ENCODE data around the gene ITGB4. TPM values are rescaled to one million over a fixed set of nuclear protein-coding genes. Genes with fewer than 3 reads are reported as not detected.
A peak's percentile ranks its signal among the peaks of the same experiment; 100 is the strongest.

The ITGB4 gene
- 2.7 TPM for total RNA-seq

DNA sequence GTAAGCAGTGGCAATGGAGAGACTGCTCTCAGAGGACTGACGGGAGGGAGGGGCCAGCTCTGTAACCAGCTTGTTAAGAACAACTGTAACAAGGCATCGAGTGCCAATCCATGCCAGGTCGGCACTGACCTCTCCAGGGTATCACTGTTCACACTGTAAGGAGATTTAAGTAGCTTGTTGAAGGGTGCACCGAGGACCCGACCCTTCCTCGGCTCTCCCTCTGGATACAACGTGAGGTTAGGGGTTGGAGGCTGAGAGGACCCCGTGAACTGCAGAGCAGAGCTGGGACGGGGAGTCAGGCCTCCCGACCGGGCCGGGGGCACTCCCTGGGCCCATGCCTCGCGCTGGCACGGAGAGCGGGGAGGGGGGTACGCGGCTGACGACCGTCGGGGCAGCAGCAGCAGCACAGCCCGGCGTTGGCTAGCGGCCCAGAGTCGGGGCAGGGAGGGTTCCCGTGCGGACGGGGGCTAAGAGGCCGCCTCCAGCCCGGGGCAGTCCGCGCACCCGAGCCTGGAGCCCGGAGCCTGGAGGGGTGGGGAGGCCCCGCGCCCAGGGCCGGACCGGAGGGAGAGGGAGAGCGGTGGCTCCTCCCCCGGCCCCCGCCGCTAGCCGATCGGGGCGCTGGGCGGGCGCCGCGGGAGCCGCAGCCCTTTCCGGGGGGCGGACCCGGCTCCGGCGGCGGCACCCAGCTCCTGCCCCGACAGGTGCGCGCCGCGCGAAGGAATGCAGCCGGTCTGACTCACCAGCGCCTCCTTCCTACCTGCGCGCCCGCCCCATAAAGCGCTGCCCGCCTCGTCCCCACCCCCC, at the start of gene ITGB4:
ITGB4 (plus strand) TSS at position 804 of the 807 bp plus-strand sequence. CDS start 3,245 bp downstream, outside the sequence.
- no peak for DNase-seq

- no peak for DNase-seq
These were observed 49.2 kb upstream of the ITGB4 start for GRCh38 chr17:75672011-75672410.

DNA sequence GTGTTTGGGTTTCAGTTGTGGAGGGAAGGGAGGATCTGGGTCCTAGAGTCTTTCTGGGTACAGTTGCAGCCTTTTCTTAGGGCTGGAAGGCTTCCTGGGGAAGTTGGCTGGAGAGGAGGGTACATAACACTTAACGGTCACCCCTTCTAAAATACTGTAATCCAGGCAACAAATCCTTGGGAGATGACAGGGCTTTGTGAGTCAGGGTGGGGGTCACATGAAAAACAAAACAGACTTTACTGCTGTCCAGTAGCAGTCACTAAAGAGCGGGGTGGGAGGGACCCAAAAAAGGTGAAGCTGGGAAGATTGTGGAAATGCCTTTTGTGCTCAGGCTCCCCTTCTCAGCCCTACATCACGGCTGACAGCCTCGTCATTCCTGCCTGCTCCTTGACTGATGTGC, 47.8 kb upstream of the ITGB4 start:
- DNase-seq = no peak

DNA sequence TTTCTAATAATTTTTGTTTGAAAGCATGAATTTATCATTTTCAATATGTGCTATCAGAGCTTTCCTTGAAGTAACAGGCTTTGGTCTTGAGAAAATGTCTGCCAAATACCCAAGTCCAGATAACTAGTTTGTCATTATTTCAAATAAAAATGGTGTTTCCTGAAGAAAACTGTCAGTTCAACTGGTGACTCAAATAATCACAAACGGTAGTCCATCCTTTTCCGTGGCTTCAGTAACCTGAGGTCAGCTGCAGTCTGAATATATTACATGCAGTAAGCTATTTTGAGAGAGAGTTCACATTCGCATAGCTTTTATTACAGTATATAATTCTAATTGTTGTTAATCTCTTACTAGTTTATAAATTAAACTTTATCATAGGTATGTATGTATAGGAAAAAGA, 44.8 kb upstream of the ITGB4 start:
- no peak for DNase-seq

- DNase-seq = no peak
These were observed 41.5 kb upstream of the ITGB4 start for GRCh38 chr17:75679706-75680211.

GRCh38 chr17:75680431-75680830, 40.8 kb upstream of the ITGB4 start:
- no peak for DNase-seq

- DNase-seq = no peak
These were observed 40.0 kb upstream of the ITGB4 start for GRCh38 chr17:75681289-75681688.

- no peak for DNase-seq
These were observed 37.7 kb upstream of the ITGB4 start for GRCh38 chr17:75683583-75683982.

DNA sequence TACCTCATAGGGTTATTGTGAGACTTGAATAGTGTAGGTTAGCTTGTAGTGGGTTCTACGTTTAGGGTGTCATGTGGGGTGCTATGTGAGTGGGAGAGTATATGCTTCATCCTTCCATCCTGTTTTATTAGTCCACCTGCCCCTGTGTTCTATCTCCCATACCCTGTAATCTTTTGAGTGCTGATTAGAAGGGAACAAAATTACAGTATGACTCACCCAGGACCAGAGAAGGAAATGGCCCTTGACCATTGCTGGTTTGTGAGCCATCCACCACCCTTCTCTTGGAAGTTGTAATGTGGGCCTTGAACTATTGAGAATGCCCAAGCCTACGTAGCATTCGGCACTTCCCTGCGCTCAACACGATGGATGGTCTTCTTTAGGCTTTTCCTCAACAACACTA, 37.0 kb upstream of the ITGB4 start:
- no peak for DNase-seq

DNA sequence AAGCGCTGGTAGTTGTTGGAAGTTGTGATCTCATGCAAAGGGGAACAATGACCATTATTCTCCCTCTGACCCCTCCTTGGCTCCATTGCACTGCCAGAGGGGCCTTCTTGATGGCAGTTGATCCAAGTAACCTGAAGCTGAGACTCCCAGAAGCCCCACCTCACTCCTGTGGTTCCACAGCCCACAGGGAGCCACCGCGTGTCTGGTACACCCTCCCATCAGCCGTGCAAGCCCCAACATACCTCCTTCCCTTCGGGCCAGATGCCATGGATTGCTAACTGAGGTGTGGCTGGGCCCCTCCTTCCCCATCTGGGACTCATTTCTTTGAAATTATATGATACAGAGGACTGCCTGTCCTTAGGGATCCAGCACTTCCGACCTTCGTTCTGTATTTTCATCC, 36.3 kb upstream of the ITGB4 start:
- no peak for DNase-seq

DNA sequence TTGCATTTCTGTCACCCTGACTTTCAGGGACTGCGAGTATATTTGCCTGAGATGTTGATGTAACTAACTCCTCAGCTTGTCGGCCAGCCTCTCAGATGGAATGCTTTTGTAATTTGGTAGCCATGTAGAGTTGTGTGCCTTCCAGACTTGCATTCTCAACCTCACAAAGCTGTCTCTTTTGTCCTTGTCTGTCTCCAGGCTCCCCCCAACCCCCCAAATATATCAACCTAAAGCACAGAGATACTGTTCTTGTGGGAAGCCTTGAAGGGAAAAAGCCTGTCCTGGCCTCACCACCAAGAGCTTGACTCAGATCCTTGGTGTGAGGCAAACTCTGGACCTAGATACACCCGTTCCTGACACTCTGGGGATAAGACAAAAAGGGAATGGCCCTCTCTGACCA, 35.8 kb upstream of the ITGB4 start:
- DNase-seq = no peak

DNA sequence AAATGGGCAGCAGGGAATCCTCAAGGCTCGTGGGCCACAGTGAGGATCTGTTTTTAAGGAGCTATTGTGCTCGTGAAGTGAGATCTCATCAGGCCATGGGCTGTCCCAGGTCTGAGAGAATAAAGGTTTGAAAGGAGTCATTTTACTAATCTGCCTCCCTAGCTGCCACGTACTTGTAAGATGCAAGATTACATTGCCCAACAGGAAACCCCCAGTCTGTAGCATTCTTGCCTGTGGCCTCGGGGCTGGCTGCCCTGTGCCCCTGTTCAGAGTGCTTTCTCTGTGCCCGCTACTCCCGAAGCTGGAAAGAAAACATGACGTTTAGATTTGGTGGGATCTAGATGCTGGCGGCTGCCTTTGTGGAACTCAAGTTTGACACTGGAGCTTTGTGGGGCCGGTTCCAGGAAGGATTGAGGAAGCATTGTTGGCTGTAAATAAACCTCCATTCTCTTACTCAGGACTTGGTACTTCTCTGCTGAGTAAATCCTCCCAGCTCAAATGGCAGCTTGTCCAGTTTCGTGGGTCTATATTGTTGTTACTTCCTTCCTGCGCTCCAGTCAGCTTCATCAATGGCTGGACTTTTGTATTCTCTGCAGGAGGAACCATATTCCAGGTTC, 32.9 kb upstream of the ITGB4 start:
- no peak for DNase-seq

- no peak for DNase-seq
These were observed 31.8 kb upstream of the ITGB4 start for GRCh38 chr17:75689441-75689873.

- DNase-seq = no peak
These were observed 29.9 kb upstream of the ITGB4 start for GRCh38 chr17:75691371-75691791.

- peak; percentile 27 for DNase-seq
These were observed 29.2 kb upstream of the ITGB4 start for GRCh38 chr17:75691801-75692626.

GRCh38 chr17:75692976-75693375, 28.3 kb upstream of the ITGB4 start:
- DNase-seq = no peak

- DNase-seq = peak; percentile 88
These were observed 27.5 kb upstream of the ITGB4 start for GRCh38 chr17:75693500-75694481.

DNA sequence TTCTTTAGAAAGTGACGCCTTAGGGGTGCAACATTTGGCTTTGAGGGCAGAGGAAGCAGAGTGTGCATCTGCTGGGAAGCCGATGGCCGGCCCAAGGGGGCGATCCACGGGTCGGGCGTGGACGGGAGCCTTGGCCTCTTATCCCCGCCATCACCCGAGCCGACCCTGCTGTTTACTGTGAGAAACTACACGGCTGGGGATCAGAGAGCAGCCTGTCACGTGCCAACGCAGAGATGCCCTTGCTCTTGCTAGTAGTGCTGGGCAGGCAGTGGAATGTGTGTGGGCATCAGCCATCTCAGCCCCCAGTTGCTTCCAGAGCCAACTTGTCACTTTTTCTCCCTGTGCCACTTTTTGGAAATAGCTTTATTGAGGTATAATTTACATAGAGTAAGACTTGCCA, 26.7 kb upstream of the ITGB4 start:
- no peak for DNase-seq

DNA sequence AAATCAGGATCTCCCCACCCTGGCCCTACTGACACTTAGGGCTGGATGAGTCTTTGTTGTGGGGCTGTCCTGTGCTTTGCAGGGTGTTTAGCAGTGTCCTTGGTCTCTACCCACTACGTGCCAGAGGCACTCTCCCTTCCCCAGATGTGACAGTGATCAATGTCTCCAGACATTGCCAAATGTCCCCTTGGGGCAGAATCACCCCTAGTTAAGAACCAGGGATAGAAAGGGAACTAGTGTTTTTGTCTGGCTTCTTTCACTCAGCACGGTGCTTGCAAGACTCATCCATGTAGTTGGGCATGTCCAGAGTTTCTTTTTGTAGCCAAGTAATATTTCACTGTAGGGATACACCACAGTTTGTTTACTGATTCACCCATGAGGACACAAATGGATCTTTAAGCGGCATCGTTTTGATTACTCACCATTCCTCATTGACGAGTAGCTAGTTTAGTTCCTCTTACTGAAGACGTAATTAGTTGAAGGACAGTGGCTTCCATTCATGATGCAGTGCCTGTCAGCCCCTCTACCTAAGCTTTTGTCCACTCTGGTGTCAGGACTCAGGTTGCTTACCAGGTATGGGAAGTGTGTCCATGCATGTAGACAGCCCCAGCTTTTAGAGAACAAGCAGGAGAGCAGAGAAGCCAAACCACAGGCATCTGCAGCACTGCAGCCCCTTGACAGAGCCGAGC, 26.0 kb upstream of the ITGB4 start:
- no peak for DNase-seq

GRCh38 chr17:75695830-75696271, 25.4 kb upstream of the ITGB4 start:
- DNase-seq = peak; percentile 53

Data from occipital lobe (tissue), 2 donors.